ENCODE results near the gene TGFB3. TPM values are rescaled to one million over a fixed set of nuclear protein-coding genes. Genes with fewer than 3 reads are reported as not detected.
"Not testable (repeated sequence)": the region's sequence is repeated elsewhere in the genome, so short reads cannot be mapped to it uniquely, and the experiment has no call there.

The TGFB3 gene
- polyA plus RNA-seq = 0.43 TPM

DNA sequence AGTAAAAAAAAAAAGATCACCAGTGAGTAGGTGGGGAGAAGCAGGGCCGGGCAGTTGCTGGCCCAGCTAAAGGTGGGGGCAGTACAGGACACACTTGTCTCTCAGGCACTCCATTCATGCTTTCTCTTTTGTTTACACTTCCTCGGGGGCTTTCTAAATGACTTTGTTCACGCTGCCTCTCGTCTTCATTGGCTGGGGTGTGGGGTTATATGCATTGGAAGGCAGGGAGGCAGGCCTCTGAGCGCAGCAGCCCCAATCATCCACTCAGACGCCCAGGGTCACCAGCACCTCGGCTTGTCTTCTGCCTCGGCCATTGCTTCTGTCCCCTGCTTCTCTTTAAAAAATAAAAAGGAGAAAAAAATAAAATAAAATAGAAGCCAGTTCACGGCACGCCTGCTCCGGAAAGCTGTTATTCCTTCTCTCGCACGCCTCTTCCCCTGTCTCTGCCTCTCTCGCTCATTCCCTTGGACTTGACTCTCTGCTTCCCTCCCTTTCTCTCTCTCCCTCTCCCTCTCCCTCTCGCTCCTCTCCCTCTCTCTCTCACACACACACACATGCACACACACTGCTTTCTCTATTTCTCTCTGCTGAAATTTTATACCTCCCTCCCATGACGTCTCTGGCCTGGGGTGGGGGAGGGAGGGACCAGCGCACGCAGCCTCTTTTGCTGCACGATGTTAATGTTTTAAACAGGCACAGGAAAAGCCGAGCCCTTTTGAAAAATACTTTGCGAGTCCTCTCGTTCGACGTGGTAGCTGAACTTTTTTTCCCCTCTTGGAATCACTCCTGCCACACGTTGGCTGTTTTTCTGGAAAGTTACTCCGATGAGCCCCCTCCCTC is at the start of gene TGFB3:
TSS of gene TGFB3 (minus strand) at position 570 of the 840 bp plus-strand sequence. CDS start 1,102 bp downstream, outside the sequence.
- no peaks in the 10 kb centered on the region for H3K36me3 Mint-ChIP-seq
- peak within 1 kb of the TSS; percentile 77 to 97 (median 88) for H3K4me3 Mint-ChIP-seq
- H3K27ac Mint-ChIP-seq = peak within 1 kb of the TSS; percentile 59 to 91 (median 77)
- H3K4me1 Mint-ChIP-seq = peaks cover 36 to 45% (median 40%) of the 10 kb centered on the region in 3 donors
- no peaks in the 10 kb centered on the region for H3K9me3 Mint-ChIP-seq
- no peaks in the 10 kb centered on the region for H3K27me3 Mint-ChIP-seq

DNA sequence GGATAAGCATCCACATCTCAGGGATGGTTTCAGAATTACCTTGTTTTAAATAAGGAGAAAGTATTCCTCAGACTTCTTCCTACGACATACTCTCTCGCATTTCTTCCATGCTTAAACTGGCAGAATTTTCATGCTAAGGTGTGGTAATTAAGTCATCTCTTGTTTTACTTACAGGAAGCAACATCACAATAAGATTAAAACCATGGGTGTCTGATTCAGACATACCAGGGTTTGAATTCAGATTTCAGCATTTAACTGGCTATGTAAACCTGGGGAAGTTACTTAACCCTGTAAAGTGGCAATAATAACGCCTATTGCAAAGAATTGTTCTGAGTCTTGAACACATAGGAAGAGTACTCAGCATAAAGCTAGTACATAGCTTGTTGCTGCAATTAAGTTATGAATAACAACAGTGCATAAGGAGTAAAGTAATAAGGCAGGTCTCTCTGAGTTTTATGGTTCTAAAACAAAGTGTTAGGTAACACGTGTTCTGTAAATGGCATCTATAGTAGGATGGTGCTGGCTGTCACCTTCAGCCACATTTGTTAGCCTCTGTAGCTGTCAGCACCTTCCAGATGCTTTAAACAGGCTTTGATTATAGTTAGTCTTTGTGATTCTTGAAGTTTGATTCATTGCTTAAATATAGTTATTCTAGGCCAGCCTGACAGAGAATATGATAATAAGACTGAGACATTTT is 42.6 kb upstream of the TGFB3 start:
- no peak overlapping the region for H3K4me3 Mint-ChIP-seq
- no peaks in the 10 kb centered on the region for H3K27me3 Mint-ChIP-seq
- no peak overlapping the region for H3K27ac Mint-ChIP-seq
- peaks cover 3 to 6% (median 3%) of the 10 kb centered on the region in 3 donors for H3K9me3 Mint-ChIP-seq
- H3K36me3 Mint-ChIP-seq = peaks cover 29% of the 10 kb centered on the region
- H3K4me1 Mint-ChIP-seq = peaks cover 0 to 3% (median 0%) of the 10 kb centered on the region in 3 donors

DNA sequence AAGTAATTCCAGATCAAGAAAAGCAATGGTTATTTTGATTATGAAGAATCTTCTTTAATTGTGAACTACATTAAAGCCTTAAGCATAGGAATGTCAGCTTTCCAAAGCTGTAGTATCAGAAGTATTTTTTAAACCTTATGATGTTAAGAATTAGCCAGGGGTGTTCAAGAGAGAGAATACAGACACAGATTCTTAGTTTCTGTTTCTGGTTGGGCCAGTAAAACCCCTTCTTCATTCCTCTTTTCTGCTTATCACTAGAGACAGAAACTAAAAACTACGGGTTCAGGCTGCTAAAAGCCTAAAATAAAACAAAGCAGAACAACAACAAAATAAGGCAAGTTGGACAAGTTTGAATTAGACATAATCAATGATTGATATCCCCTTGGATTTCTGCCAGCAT is 42.0 kb upstream of the TGFB3 start:
- peaks cover 0 to 3% (median 0%) of the 10 kb centered on the region in 3 donors for H3K4me1 Mint-ChIP-seq

DNA sequence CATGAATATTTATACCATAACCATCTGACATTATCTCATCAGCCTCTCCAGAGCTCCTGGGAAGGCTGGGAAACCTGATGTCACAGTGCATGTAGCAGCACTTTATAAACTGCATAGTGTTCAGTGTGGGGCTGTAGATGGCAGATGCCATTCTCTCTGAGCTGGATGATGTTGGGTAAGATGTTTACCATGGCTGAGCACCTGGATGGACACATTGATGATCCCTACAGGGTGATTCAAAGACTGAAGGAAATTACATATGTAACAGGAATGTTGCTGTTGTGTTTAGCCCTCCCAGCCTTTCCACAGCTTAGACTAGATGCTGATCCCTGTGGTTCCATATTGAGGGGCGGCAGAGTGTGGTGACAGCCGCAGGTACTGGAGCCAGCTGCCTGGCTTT is 41.2 kb upstream of the TGFB3 start:
- H3K36me3 Mint-ChIP-seq = peaks cover 30% of the 10 kb centered on the region

More for the DNA sequence above, 42.0 kb upstream of the TGFB3 start:
- no peak overlapping the region for H3K27ac Mint-ChIP-seq
- no peaks in the 10 kb centered on the region for H3K27me3 Mint-ChIP-seq
- H3K4me3 Mint-ChIP-seq = no peak overlapping the region
- H3K9me3 Mint-ChIP-seq = peaks cover 4 to 11% (median 4%) of the 10 kb centered on the region in 3 donors
- peaks cover 32% of the 10 kb centered on the region for H3K36me3 Mint-ChIP-seq

DNA sequence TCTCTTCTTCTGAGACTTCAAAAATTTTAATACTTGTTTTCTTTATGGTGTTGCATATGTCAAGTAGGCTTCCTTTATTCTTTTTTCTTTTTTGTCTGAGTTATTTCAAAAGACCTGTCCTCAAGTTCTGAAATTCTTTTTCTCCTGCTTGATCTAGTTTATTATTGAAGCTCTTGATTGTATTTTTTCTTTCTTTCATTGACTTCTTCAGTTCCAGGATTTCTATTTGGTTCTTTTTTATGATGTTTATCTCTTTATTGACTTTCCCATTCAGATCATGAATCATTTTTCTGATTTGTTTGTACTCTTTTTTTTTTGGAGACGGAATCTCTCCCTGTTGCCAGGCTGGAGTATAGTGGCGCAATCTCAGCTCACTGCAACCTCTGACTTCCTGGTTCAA is 37.9 kb upstream of the TGFB3 start:
- Mint-ChIP-seq H3K36me3 (peaks cover 26% of the 10 kb centered on the region), H3K4me1 (peaks cover 7 to 13% (median 8%) of the 10 kb centered on the region in 3 donors), H3K27ac (no peak overlapping the region), H3K9me3 (peaks cover 6 to 18% (median 6%) of the 10 kb centered on the region in 3 donors), H3K4me3 (no peak overlapping the region), H3K27me3 (no peaks in the 10 kb centered on the region)

More for the DNA sequence above, 41.2 kb upstream of the TGFB3 start:
- Mint-ChIP-seq H3K27ac (no peak overlapping the region), H3K4me1 (peaks cover 0 to 3% (median 0%) of the 10 kb centered on the region in 3 donors), H3K4me3 (no peak overlapping the region), H3K9me3 (peaks cover 4 to 15% (median 4%) of the 10 kb centered on the region in 3 donors), H3K27me3 (no peaks in the 10 kb centered on the region)

DNA sequence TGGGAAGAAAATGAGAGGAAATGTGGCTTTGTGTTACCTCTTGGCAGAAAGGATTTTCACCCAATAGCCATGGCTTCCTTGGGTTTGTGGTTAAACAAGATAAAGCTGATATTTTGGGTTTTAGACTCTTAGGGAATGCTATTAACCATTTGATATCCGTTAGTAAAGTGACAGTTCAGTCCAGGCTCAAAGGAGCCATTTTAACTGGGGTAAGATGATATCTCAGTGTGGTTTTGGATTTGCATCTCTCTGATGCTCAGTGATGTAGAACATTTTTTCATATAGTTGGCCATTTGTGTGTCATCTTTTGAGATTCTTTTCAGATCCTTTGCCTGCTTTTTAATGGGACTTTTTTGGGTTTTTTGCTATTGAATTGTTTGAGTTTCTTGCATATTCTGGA is 33.9 kb upstream of the TGFB3 start:
- Mint-ChIP-seq H3K4me3 (peak overlapping the region in 2 of 4 donors; percentile 0 to 13), H3K4me1 (peaks cover 5 to 17% (median 7%) of the 10 kb centered on the region in 3 donors), H3K27me3 (no peaks in the 10 kb centered on the region), H3K36me3 (peaks cover 22% of the 10 kb centered on the region), H3K9me3 (peaks cover 6 to 18% (median 6%) of the 10 kb centered on the region in 3 donors), H3K27ac (no peak overlapping the region)

DNA sequence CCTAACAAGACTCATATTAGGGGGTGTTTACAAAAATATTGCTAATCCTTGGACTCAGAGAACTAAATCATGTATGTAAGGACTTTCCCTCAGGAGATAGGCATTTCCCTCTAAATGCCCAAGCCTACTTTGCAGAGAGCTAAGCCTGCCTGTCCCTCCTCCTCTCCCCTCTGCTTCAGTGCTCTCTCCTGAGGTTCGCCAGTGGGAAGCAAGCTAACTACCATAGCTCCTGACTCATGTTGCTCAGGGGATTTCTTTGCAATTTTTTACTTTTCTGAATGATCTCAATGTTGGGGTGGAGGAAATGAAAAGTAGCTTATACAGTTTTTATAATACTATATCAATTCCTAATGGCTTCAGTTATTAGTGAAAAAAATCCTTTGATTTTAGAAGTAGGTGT is 33.4 kb upstream of the TGFB3 start:
- no peak overlapping the region for H3K4me3 Mint-ChIP-seq
- peaks cover 5 to 18% (median 6%) of the 10 kb centered on the region in 3 donors for H3K9me3 Mint-ChIP-seq
- no peak overlapping the region for H3K27ac Mint-ChIP-seq
- no peaks in the 10 kb centered on the region for H3K27me3 Mint-ChIP-seq
- H3K4me1 Mint-ChIP-seq = peaks cover 5 to 17% (median 7%) of the 10 kb centered on the region in 3 donors
- H3K36me3 Mint-ChIP-seq = peaks cover 19% of the 10 kb centered on the region

DNA sequence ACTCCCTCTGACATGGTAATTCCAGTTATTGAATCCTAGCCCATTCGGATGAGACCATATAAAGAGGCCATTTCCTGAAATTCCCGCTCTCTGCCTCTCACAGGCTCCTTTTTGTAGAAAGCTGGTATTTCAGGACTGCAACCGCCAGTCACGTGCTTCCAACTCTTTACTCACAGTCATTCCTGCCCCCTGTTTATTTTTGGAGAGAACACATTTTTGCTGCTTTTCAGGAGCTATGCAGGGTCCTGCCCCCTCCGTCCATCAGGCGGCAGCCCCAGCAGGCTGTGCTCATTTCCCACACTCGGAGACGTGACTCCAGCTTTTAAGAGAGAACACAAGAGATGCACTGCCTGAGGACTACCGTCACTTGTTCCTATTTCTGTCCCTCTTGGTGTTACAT is 30.6 kb upstream of the TGFB3 start:
- peaks cover 10% of the 10 kb centered on the region for H3K36me3 Mint-ChIP-seq
- H3K9me3 Mint-ChIP-seq = peaks cover 0 to 2% (median 2%) of the 10 kb centered on the region in 3 donors
- H3K4me3 Mint-ChIP-seq = no peak overlapping the region
- H3K4me1 Mint-ChIP-seq = peaks cover 5 to 17% (median 7%) of the 10 kb centered on the region in 3 donors
- no peaks in the 10 kb centered on the region for H3K27me3 Mint-ChIP-seq
- H3K27ac Mint-ChIP-seq = no peak overlapping the region

DNA sequence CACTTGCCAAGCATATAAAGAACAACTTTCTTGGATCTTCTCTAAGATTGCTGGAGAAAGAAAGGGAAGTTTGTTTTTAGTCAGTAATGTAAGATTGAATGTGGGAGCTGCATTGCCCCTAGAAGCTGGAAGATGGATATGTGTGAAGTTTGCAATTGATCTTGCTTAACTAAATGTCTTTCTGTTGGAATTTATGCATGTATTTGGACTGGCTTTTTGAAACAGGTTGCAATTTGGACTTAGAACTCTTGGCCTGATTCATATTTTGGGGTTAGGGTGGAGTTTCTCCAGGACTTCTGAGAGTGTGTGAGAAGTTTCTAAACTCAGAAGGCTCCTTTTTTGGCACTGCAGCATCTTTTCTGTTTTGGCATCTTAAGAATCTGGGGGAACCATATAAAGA is 30.1 kb upstream of the TGFB3 start:
- Mint-ChIP-seq H3K36me3 (peaks cover 8% of the 10 kb centered on the region), H3K9me3 (no peaks in the 10 kb centered on the region), H3K27me3 (no peaks in the 10 kb centered on the region), H3K4me3 (no peak overlapping the region), H3K27ac (no peak overlapping the region), H3K4me1 (peaks cover 5 to 17% (median 7%) of the 10 kb centered on the region in 3 donors)

DNA sequence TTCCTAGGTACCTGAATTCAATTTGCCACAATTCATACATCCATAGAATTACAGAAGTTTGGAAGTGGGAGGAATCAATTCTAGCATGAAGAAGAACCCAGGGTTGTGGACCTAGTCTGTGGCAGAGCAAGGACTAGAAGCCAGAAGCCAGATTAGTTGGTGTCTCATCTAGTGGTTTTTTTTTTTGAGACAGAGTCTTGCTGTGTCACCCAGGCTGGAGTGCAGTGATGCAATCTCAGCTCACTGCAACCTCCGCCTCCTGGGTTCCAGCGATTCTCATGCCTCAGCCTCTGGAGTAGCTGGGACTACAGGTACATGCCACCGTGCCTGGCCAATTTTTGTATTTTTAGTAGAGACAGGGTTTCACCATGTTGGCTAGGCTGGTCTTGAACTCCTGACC is 27.8 kb upstream of the TGFB3 start:
- H3K27ac Mint-ChIP-seq, H3K27me3 Mint-ChIP-seq: not testable (repeated sequence)

DNA sequence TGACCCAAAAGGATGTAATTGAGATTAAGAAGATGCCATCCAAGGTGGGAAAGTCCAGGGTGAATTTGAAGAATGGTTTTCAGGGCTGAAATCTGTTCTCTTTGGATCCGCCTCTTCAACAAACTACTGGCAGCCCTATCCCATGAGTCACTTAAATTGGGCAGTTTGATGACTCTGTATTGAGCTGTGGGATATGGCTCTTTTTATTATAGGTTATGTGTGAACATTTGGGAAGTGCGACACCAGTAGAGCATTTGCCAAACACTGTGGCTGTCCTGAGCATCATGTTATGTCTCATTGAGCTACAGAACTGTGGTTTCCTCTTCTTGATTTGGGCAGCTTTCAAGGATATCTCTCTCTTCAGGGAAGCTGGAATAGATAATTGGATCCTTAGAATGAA is 26.1 kb upstream of the TGFB3 start:
- H3K27ac Mint-ChIP-seq = no peak overlapping the region
- no peaks in the 10 kb centered on the region for H3K27me3 Mint-ChIP-seq
- H3K36me3 Mint-ChIP-seq = peaks cover 15% of the 10 kb centered on the region
- peaks cover 0 to 4% (median 0%) of the 10 kb centered on the region in 3 donors for H3K4me1 Mint-ChIP-seq
- H3K4me3 Mint-ChIP-seq = no peak overlapping the region
- H3K9me3 Mint-ChIP-seq = peaks cover 0 to 16% (median 8%) of the 10 kb centered on the region in 3 donors

More for the DNA sequence above, 27.8 kb upstream of the TGFB3 start:
- peaks cover 0 to 11% (median 6%) of the 10 kb centered on the region in 3 donors for H3K9me3 Mint-ChIP-seq
- H3K36me3 Mint-ChIP-seq, H3K4me1 Mint-ChIP-seq, H3K4me3 Mint-ChIP-seq: not testable (repeated sequence)

DNA sequence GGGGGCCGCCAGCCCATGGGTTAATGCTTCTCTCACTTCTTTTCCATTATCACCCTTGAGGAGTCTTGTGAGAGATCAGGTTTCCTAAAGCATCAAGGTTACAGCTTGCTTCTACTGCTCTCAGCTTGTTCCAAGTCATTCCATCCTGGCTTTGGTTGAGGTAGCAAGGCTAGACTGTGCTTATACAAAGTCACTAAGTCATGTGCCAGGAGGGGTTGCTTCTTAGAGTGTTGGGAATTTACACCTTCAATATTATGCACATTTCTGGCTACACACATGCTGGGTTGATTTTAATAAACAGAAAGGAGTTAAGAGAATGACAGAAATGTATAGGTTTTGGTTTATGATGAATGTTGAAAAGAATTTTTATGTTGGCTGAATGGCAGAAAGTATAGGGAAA is 25.6 kb upstream of the TGFB3 start:
- H3K27ac Mint-ChIP-seq = no peak overlapping the region
- H3K9me3 Mint-ChIP-seq = peaks cover 3 to 17% (median 8%) of the 10 kb centered on the region in 3 donors
- no peak overlapping the region for H3K4me3 Mint-ChIP-seq
- H3K27me3 Mint-ChIP-seq = no peaks in the 10 kb centered on the region
- peaks cover 16% of the 10 kb centered on the region for H3K36me3 Mint-ChIP-seq
- peaks cover 0 to 4% (median 0%) of the 10 kb centered on the region in 3 donors for H3K4me1 Mint-ChIP-seq

DNA sequence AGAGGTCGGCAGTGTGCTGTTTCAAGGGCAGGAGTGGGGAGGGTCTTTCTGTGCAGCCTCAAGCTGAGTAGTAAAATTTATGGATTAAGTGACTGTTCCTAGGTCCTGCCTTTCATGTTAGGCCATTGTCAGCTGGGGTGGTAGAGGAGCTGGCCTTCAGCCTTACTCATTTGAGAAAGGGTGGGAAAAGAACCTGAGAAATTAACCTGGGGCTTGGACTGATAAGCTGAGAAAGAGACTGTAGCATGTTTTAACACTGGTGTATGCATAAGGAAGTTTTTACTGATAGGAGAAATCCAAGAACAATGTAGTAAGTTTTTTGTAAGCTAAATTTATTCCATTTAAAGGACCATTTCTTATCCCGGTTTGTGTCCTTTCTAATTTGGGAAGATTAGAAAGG is 24.5 kb upstream of the TGFB3 start:
- H3K27me3 Mint-ChIP-seq = no peaks in the 10 kb centered on the region
- H3K4me3 Mint-ChIP-seq = no peak overlapping the region
- peaks cover 0 to under 1% (median 0%) of the 10 kb centered on the region in 3 donors for H3K4me1 Mint-ChIP-seq
- peaks cover 5 to 19% (median 8%) of the 10 kb centered on the region in 3 donors for H3K9me3 Mint-ChIP-seq
- no peak overlapping the region for H3K27ac Mint-ChIP-seq
- peaks cover 16% of the 10 kb centered on the region for H3K36me3 Mint-ChIP-seq

DNA sequence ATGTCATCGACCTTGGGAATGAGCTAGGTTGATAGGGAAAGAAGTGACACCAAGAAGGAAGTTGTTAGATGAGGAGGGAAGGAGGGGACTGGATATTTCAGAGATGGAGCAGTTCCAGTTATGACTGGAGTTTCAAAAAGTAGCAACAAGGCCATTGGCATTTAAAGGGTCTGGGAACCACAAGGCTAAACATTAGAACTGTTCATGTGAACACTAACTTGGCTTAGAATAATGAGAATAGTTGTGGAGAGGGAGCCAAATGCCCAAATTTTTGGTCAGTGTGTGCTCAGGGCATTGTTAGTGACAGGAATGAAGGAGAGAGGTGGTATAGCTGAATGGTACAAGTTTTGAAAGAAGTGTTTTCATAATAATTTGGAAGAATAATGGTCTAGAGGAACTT is 20.6 kb upstream of the TGFB3 start:
- Mint-ChIP-seq H3K36me3 (peaks cover 16% of the 10 kb centered on the region), H3K4me1 (no peaks in the 10 kb centered on the region), H3K27me3 (no peaks in the 10 kb centered on the region), H3K27ac (no peak overlapping the region), H3K4me3 (no peak overlapping the region), H3K9me3 (peaks cover 5 to 19% (median 8%) of the 10 kb centered on the region in 3 donors)

DNA sequence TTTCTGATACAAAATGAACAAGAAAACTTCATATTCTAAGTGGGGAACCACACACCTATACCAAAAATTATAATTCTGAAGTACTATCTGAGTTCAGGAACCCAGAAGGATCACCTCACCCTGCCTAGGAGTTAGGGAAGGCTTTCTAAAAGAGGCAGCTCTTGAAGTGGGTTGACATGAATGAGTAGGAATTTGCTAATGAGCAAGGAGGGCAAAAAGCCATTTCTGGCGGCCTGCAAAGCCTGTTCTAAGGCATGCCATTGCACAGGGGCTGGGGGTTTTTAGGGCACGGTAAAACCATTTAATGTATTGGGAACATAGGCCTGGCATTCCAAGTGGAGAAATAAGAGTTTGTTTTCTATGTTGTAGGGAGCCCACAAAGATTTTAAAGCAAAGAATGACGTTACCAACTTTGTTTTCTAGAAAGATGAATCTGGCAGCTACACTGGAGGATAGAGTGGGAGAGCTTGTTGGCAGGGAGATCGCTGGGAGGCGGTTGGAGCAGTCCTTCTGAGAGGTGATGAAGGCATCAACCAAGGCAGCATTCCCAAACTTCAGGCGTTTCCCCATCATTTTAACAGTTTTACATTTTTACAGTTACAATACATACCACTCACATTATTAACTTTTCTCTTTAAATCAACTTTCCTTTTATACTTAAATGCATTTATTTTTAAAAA is 17.9 kb upstream of the TGFB3 start:
- Mint-ChIP-seq H3K4me1 (peaks cover 0 to 1% (median 0%) of the 10 kb centered on the region in 3 donors), H3K9me3 (peaks cover 2 to 9% (median 5%) of the 10 kb centered on the region in 3 donors), H3K4me3 (no peak overlapping the region), H3K36me3 (peaks cover 25% of the 10 kb centered on the region), H3K27ac (no peak overlapping the region), H3K27me3 (no peaks in the 10 kb centered on the region)

All from IgD-negative memory B cell (primary cell).